EL (cell line): ENCODE data around the gene ATXN7L3.
"Not testable (repeated sequence)": the region's sequence is repeated elsewhere in the genome, so short reads cannot be mapped to it uniquely, and the experiment has no call there.

Experiments
- DNase-seq: peaks from one replicate; pipeline ENCODE4 v3.0.0-alpha.2; 2016

ATXN7L3 gene

GRCh38 chr17:44199553-44200477 lies at the start of gene ATXN7L3:
ATXN7L3 (minus strand) TSS chr17:44199884; CDS start chr17:44198070, 1,814 bp downstream.
- DNase-seq, result peak; percentile 99

- DNase-seq, result no peak
Observed at GRCh38 chr17:44247876-44248736, 48.4 kb upstream of the ATXN7L3 start.

GRCh38 chr17:44247440-44247841 lies 47.8 kb upstream of the ATXN7L3 start:
- no peak for DNase-seq

GRCh38 chr17:44241106-44241624 lies 41.5 kb upstream of the ATXN7L3 start:
- DNase-seq, result no peak

- DNase-seq, result not testable (repeated sequence)
Observed at GRCh38 chr17:44237886-44238285, 38.2 kb upstream of the ATXN7L3 start.

GRCh38 chr17:44236444-44236991 lies 36.8 kb upstream of the ATXN7L3 start:
- no peak for DNase-seq

- peak; percentile 69 for DNase-seq
Observed at GRCh38 chr17:44235583-44235936, 35.9 kb upstream of the ATXN7L3 start.

GRCh38 chr17:44233582-44233981 lies 33.9 kb upstream of the ATXN7L3 start:
- DNase-seq, result no peak

GRCh38 chr17:44232061-44232460 lies 32.4 kb upstream of the ATXN7L3 start:
- DNase-seq, result no peak

GRCh38 chr17:44230140-44230539 lies 30.5 kb upstream of the ATXN7L3 start:
- no peak for DNase-seq

- DNase-seq, result no peak
Observed at GRCh38 chr17:44229090-44229489, 29.4 kb upstream of the ATXN7L3 start.

- DNase-seq, result peak; percentile 83
Observed at GRCh38 chr17:44223541-44224071, 23.9 kb upstream of the ATXN7L3 start.

GRCh38 chr17:44222112-44222869 lies 22.6 kb upstream of the ATXN7L3 start:
- DNase-seq, result peak; percentile 78

GRCh38 chr17:44221862-44222111 lies 22.1 kb upstream of the ATXN7L3 start:
- no peak for DNase-seq

GRCh38 chr17:44221084-44221861 lies 21.6 kb upstream of the ATXN7L3 start:
- peak; percentile 84 for DNase-seq

- DNase-seq, result peak; percentile 49
Observed at GRCh38 chr17:44220213-44221083, 20.8 kb upstream of the ATXN7L3 start.

GRCh38 chr17:44219616-44220212 lies 20.0 kb upstream of the ATXN7L3 start, which contains the start of gene UBTF:
UBTF (minus strand) TSS chr17:44219675; CDS start chr17:44218229, 1,446 bp downstream.
- DNase-seq, result peak; percentile 67

- peak; percentile 76 for DNase-seq
Observed at GRCh38 chr17:44219108-44219615, 19.5 kb upstream of the ATXN7L3 start.

GRCh38 chr17:44218344-44219107 lies 18.8 kb upstream of the ATXN7L3 start:
- peak; percentile 93 for DNase-seq
